Esophagus squamous epithelium (tissue), 4 donors: Measurements from ENCODE around the gene RNASEH1.

Experiments used
- CTCF ChIP-seq, 6 experiments: fragments of 450-650 bp in 4 of 6; fragments of 200-600 bp in 2 of 6; sonication (generic) in 2 of 6; IDR thresholded peaks; one replicate each; pipeline ENCODE4 v1.5.1; 2016 to 2019; ENCODE audit warnings: antibody characterized with exemption in 6 of 6, mild to moderate bottlenecking in 4 of 6, moderate library complexity in 4 of 6
- POLR2A ChIP-seq, 4 donors: fragments of 450-650 bp; IDR thresholded peaks; one replicate each; pipeline ENCODE4 v1.6.1; 2017; ENCODE audit warnings: antibody characterized with exemption in 4 of 4, mild to moderate bottlenecking in 4 of 4, moderate library complexity in 3 of 4

- no peak for TF ChIP-seq CTCF (IDR thresholded peaks at IDR 0.05)
- TF ChIP-seq POLR2A (IDR thresholded peaks at IDR 0.05): no peak
Observed at GRCh38 chr2:3526871-3527270, 31.3 kb downstream of the RNASEH1 start.
